PFSK-1 (cell line): ENCODE results near the gene PCGF2.

ENCODE experiments used
- FOXP2 ChIP-seq: optimal IDR thresholded peaks from 2 replicates; pipeline ENCODE3; 2011; ENCODE audit warnings: borderline replicate concordance, control low read depth, inconsistent platforms; ENCODE audit not compliant: insufficient read depth; ENCODE audit errors: extremely low read length, extremely low read depth
- POLR2AphosphoS5 ChIP-seq: IDR thresholded peaks from 2 replicates; pipeline ENCODE4 v1.6.1; 2012; ENCODE audit warnings: low read depth, mild to moderate bottlenecking, control low read depth, low read length, moderate library complexity
- REST ChIP-seq, 2 experiments: IDR thresholded peaks; 2 replicates each; pipeline versions ENCODE4 v1.6.1 to v1.8.0; 2011 to 2012; ENCODE audit warnings: low read depth in 2 of 2, low read length in 2 of 2, control low read depth in 1 of 2, inconsistent platforms in 1 of 2, mild to moderate bottlenecking in 1 of 2, moderate library complexity in 1 of 2; ENCODE audit not compliant: insufficient read depth in 1 of 2
- SIN3A ChIP-seq: IDR thresholded peaks from 2 replicates; pipeline ENCODE4 v1.6.1; 2012; ENCODE audit warnings: mild to moderate bottlenecking, low read length, moderate library complexity, borderline replicate concordance; ENCODE audit not compliant: insufficient read depth
- TAF1 ChIP-seq: IDR thresholded peaks from 2 replicates; pipeline ENCODE4 v1.6.1; 2012; ENCODE audit warnings: low read length, control low read depth, borderline replicate concordance; ENCODE audit not compliant: insufficient read depth

PCGF2 gene

GRCh38 chr17:38742411-38743308 is 5.5 kb downstream of the PCGF2 start:
- TF ChIP-seq SIN3A (peak; percentile 73; the same call in 1 of the 2 replicates), TAF1 (no peak), POLR2AphosphoS5 (no peak; the same call in 1 of the 2 replicates), REST (IDR thresholded peaks at IDR 0.05; ENCODE audit: insufficient read depth in 1 of 2, low read depth in 2 of 2, low read length in 2 of 2) (0 out of 4 replicates have a peak, but pooled peaks of 1 of the 2 experiments have one; percentile 9), FOXP2 (peak; percentile 84)

- TF ChIP-seq POLR2AphosphoS5: no peak
- no peak for TF ChIP-seq FOXP2
- TF ChIP-seq REST (IDR thresholded peaks at IDR 0.05; ENCODE audit: insufficient read depth in 1 of 2, low read depth in 2 of 2, low read length in 2 of 2): no peak
- no peak for TF ChIP-seq SIN3A
- TF ChIP-seq TAF1: no peak
Measured at GRCh38 chr17:38741921-38742410, 6.2 kb downstream of the PCGF2 start.

GRCh38 chr17:38741461-38741860 is 6.7 kb downstream of the PCGF2 start:
- TF ChIP-seq FOXP2 (no peak), SIN3A (no peak), TAF1 (no peak), REST (IDR thresholded peaks at IDR 0.05; ENCODE audit: insufficient read depth in 1 of 2, low read depth in 2 of 2, low read length in 2 of 2) (no peak), POLR2AphosphoS5 (no peak)

- no peak for TF ChIP-seq REST (IDR thresholded peaks at IDR 0.05; ENCODE audit: insufficient read depth in 1 of 2, low read depth in 2 of 2, low read length in 2 of 2)
- TF ChIP-seq TAF1: no peak
- TF ChIP-seq POLR2AphosphoS5: no peak
- TF ChIP-seq SIN3A: no peak
- TF ChIP-seq FOXP2: no peak
Measured at GRCh38 chr17:38740806-38741205, 7.3 kb downstream of the PCGF2 start.
